Stimulated activated CD4-positive, alpha-beta T cell treated with anti-CD3 and anti-CD28 coated beads, Interleukin-2, amount 100 ng/mL, for 4 hours (primary cell): ENCODE measurements around the gene PRKCA.

Experiments used
- DNase-seq: peaks from one replicate; pipeline ENCODE4 v3.0.0-alpha.2; 2020; ENCODE audit warnings: low read depth

The PRKCA gene

GRCh38 chr17:66839616-66840015 is 537.2 kb downstream of the PRKCA start:
- no peak for DNase-seq

- no peak for DNase-seq
Measured at GRCh38 chr17:66840061-66840460, 537.6 kb downstream of the PRKCA start.

GRCh38 chr17:66841328-66841727 is 538.9 kb downstream of the PRKCA start:
- DNase-seq, result no peak

- DNase-seq, result no peak
Measured at GRCh38 chr17:66841744-66842143, 539.3 kb downstream of the PRKCA start.

GRCh38 chr17:66842505-66842904 is 540.1 kb downstream of the PRKCA start:
- DNase-seq, result no peak

- no peak for DNase-seq
Measured at GRCh38 chr17:66842959-66843358, 540.5 kb downstream of the PRKCA start.

- DNase-seq, result no peak
Measured at GRCh38 chr17:66843627-66844026, 541.2 kb downstream of the PRKCA start.

GRCh38 chr17:66847704-66848103 is 545.3 kb downstream of the PRKCA start:
- no peak for DNase-seq

GRCh38 chr17:66848496-66848895 is 546.1 kb downstream of the PRKCA start:
- DNase-seq, result no peak

- no peak for DNase-seq
Measured at GRCh38 chr17:66849032-66849655, 546.7 kb downstream of the PRKCA start.

- no peak for DNase-seq
Measured at GRCh38 chr17:66849851-66850580, 547.6 kb downstream of the PRKCA start.

- no peak for DNase-seq
Measured at GRCh38 chr17:66850692-66851091, 548.3 kb downstream of the PRKCA start.

GRCh38 chr17:66855204-66855603 is 552.8 kb downstream of the PRKCA start:
- DNase-seq, result no peak

- DNase-seq, result no peak
Measured at GRCh38 chr17:66858226-66859083, 556.0 kb downstream of the PRKCA start.

GRCh38 chr17:66859353-66859752 is 556.9 kb downstream of the PRKCA start:
- no peak for DNase-seq

GRCh38 chr17:66860204-66860603 is 557.8 kb downstream of the PRKCA start:
- no peak for DNase-seq
